Epithelial cell of proximal tubule (primary cell): Measurements from ENCODE around the gene MVP. TPM values are rescaled to one million over a fixed set of nuclear protein-coding genes. Genes with fewer than 3 reads are reported as not detected.
A peak's percentile ranks its signal among the peaks of the same experiment; 100 is the strongest.

ENCODE experiments used
- DNase-seq: peaks from one replicate; pipeline ENCODE4 v3.0.0-alpha.2; 2011; ENCODE audit warnings: low read depth
- H3K4me3 ChIP-seq: 2 replicates; pipeline ENCODE4 v1.5.1; 2011; ENCODE audit warnings: low read depth, mild to moderate bottlenecking, low read length
- CTCF ChIP-seq: conservative IDR thresholded peaks from 2 replicates; pipeline ENCODE4 v1.5.1; 2012; ENCODE audit warnings: low read depth, mild to moderate bottlenecking, low read length
- total RNA-seq: library from RNA; depleted of rRNA; stranded (reverse); fragments of >200 nt; gene quantifications from 2 replicates; pipeline ENCODE4 v1.2.3, GENCODE V29; 2015

Gene MVP
- total RNA-seq, 1 donor from 2014 or later: 179 TPM

- TF ChIP-seq CTCF: peak; percentile 19
- DNase-seq: no peak
These were observed 3.4 kb upstream of the MVP start for GRCh38 chr16:29816694-29817441.

GRCh38 chr16:29818082-29818481, 2.2 kb upstream of the MVP start:
- no peak for DNase-seq
- TF ChIP-seq CTCF: no peak
- no peak overlapping the region for H3K4me3 ChIP-seq

More at GRCh38 chr16:29816694-29817441, 3.4 kb upstream of the MVP start:
- H3K4me3 ChIP-seq: peak overlapping the region; percentile 83

GRCh38 chr16:29819506-29819905, 756 bp upstream of the MVP start:
- peak overlapping the region; percentile 76 for H3K4me3 ChIP-seq
- TF ChIP-seq CTCF: peak; percentile 63
- DNase-seq: no peak

- no peak for DNase-seq
- no peak for TF ChIP-seq CTCF
- peak overlapping the region; percentile 76 for H3K4me3 ChIP-seq
These were observed 724 bp downstream of the MVP start for GRCh38 chr16:29820730-29821642.

- no peak for DNase-seq
- peak overlapping the region; percentile 76 for H3K4me3 ChIP-seq
- no peak for TF ChIP-seq CTCF
These were observed 1.4 kb downstream of the MVP start for GRCh38 chr16:29821643-29822115.

GRCh38 chr16:29824589-29825144, 4.4 kb downstream of the MVP start:
- DNase-seq: no peak
- TF ChIP-seq CTCF: no peak
- peak overlapping the region; percentile 32 for H3K4me3 ChIP-seq
